ENCODE data around the gene FAAH2. TPM values are rescaled to one million over a fixed set of nuclear protein-coding genes. Genes with fewer than 3 reads are reported as not detected.

The FAAH2 gene
- total RNA-seq, 6 experiments from 2014 or later, result not detected

GRCh38 chrX:57453901-57454300 is 167.4 kb downstream of the FAAH2 start:
- H3K27me3 Mint-ChIP-seq (ENCODE audit: insufficient read depth), result no peaks in the 10 kb centered on the region
- no peak overlapping the region for H3K27ac Mint-ChIP-seq
- no peaks in the 10 kb centered on the region for H3K4me1 Mint-ChIP-seq (ENCODE audit: low read depth)
- H3K4me3 Mint-ChIP-seq, result no peak overlapping the region
- H3K36me3 Mint-ChIP-seq (ENCODE audit: low read depth), result no peaks in the 10 kb centered on the region
- peaks cover 4% of the 10 kb centered on the region for H3K9me3 Mint-ChIP-seq
- TF ChIP-seq CTCF (IDR thresholded peaks at IDR 0.05), result peak; percentile 62
- DNase-seq, result no peak

- H3K27ac Mint-ChIP-seq, result no peak overlapping the region
- H3K27me3 Mint-ChIP-seq (ENCODE audit: insufficient read depth), result no peaks in the 10 kb centered on the region; the same call in 1 of the 2 replicates
- TF ChIP-seq CTCF (IDR thresholded peaks at IDR 0.05), result no peak
- H3K4me3 Mint-ChIP-seq, result no peak overlapping the region
- DNase-seq, result no peak
- no peaks in the 10 kb centered on the region for H3K36me3 Mint-ChIP-seq (ENCODE audit: low read depth)
- no peaks in the 10 kb centered on the region for H3K4me1 Mint-ChIP-seq (ENCODE audit: low read depth)
- H3K9me3 Mint-ChIP-seq, result peaks cover 12% of the 10 kb centered on the region
Observed at GRCh38 chrX:57481514-57481913, 195.0 kb downstream of the FAAH2 start.

- no peak for DNase-seq
- Mint-ChIP-seq H3K27me3 (ENCODE audit: insufficient read depth) (no peaks in the 10 kb centered on the region), H3K27ac (no peak overlapping the region), H3K4me3 (no peak overlapping the region), H3K4me1 (ENCODE audit: low read depth) (no peaks in the 10 kb centered on the region), H3K36me3 (ENCODE audit: low read depth) (no peaks in the 10 kb centered on the region), H3K9me3 (peaks cover 8% of the 10 kb centered on the region)
- TF ChIP-seq CTCF (IDR thresholded peaks at IDR 0.05), result no peak
Observed at GRCh38 chrX:57516491-57516890, 230.0 kb downstream of the FAAH2 start.

GRCh38 chrX:57519578-57520118 is 233.1 kb downstream of the FAAH2 start:
- H3K9me3 Mint-ChIP-seq, result peaks cover 8% of the 10 kb centered on the region
- no peak overlapping the region for H3K4me3 Mint-ChIP-seq
- TF ChIP-seq CTCF (IDR thresholded peaks at IDR 0.05), result no peak
- H3K27me3 Mint-ChIP-seq (ENCODE audit: insufficient read depth), result no peaks in the 10 kb centered on the region
- H3K4me1 Mint-ChIP-seq (ENCODE audit: low read depth), result no peaks in the 10 kb centered on the region
- no peak for DNase-seq
- no peak overlapping the region for H3K27ac Mint-ChIP-seq
- no peaks in the 10 kb centered on the region for H3K36me3 Mint-ChIP-seq (ENCODE audit: low read depth)

- no peak for DNase-seq
- H3K36me3 Mint-ChIP-seq (ENCODE audit: low read depth), result no peaks in the 10 kb centered on the region
- H3K27ac Mint-ChIP-seq, result no peak overlapping the region
- H3K27me3 Mint-ChIP-seq (ENCODE audit: insufficient read depth), result no peaks in the 10 kb centered on the region
- peak; percentile 48; the same call in 1 of the 2 replicates for TF ChIP-seq CTCF (IDR thresholded peaks at IDR 0.05)
- no peak overlapping the region for H3K4me3 Mint-ChIP-seq
- H3K9me3 Mint-ChIP-seq, result no peaks in the 10 kb centered on the region
- no peaks in the 10 kb centered on the region for H3K4me1 Mint-ChIP-seq (ENCODE audit: low read depth)
Observed at GRCh38 chrX:57528670-57529255, 242.3 kb downstream of the FAAH2 start.

Other genes starting within 250 kb of the FAAH2 start
- gene SPIN2B, start 165.2 kb upstream of the FAAH2 start, total RNA-seq (2021; fragmentation: NEBNext Ultra II Directional; extraction: Animal tissue kit (Norgen Biotek cat#: 25700)), result 10 to 100 TPM in 1 of 6 experiments, 1 to 10 TPM in 5; 8.1 to 11.4 (median 9.6) TPM
- 1 to 10 TPM in 1 of 6 experiments, under 1 TPM in 5; 0.33 to 1.0 (median 0.79) TPM for gene SPIN2A, start 149.3 kb upstream of the FAAH2 start, total RNA-seq (2021; fragmentation: NEBNext Ultra II Directional; extraction: Animal tissue kit (Norgen Biotek cat#: 25700))

Measured in HFFc6 (cell line).